ENCODE results near the gene NFKBIZ. TPM values are rescaled to one million over a fixed set of nuclear protein-coding genes. Genes with fewer than 3 reads are reported as not detected.
"Not testable (repeated sequence)": the region's sequence is repeated elsewhere in the genome, so short reads cannot be mapped to it uniquely, and the experiment has no call there.

NFKBIZ gene
- total RNA-seq, 2 donors from 2014 or later, result 30.1 to 92.3 TPM

DNA sequence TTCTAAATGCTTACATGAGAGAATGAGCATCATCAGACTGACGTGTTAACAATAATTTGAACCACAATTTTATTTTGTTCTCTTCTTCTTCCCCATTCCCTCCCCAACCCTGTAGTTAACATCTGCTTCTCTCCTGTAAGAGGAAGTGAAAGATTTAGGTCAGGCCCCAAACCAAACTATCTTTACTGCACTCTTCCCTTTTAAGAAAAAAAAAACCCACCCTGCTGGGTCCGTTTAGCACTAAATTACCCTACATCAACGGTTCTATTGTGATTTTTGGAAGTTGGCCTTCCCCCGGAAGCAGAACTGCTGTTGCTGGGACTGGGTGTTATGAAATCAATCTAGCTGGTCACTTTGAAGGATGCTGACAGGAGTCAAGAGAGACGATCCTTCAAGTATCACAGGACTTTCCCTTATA is 49.4 kb downstream of the NFKBIZ start:
- 55 to 65% methylated on average over 5 of the region's 5 CpGs for WGBS, 2 donors
- TF ChIP-seq POLR2A (IDR thresholded peaks at IDR 0.05), result no peak
- TF ChIP-seq, protein P1, sequence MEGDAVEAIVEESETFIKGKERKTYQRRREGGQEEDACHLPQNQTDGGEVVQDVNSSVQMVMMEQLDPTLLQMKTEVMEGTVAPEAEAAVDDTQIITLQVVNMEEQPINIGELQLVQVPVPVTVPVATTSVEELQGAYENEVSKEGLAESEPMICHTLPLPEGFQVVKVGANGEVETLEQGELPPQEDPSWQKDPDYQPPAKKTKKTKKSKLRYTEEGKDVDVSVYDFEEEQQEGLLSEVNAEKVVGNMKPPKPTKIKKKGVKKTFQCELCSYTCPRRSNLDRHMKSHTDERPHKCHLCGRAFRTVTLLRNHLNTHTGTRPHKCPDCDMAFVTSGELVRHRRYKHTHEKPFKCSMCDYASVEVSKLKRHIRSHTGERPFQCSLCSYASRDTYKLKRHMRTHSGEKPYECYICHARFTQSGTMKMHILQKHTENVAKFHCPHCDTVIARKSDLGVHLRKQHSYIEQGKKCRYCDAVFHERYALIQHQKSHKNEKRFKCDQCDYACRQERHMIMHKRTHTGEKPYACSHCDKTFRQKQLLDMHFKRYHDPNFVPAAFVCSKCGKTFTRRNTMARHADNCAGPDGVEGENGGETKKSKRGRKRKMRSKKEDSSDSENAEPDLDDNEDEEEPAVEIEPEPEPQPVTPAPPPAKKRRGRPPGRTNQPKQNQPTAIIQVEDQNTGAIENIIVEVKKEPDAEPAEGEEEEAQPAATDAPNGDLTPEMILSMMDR (IDR thresholded peaks at IDR 0.05), result no peak
- no peaks in the 10 kb centered on the region for H3K36me3 ChIP-seq (replicated peaks in 1 of 2; ENCODE audit: insufficient read depth in 1 of 2, low read depth in 2 of 2)
- no peak overlapping the region for H3K27ac ChIP-seq
- intact Hi-C loops (cut with DNase I), result no loop called here
- no peak overlapping the region for H3K4me3 ChIP-seq
- no peak for ATAC-seq
- H3K27me3 ChIP-seq, result no peaks in the 10 kb centered on the region
- no peaks in the 10 kb centered on the region for H3K4me1 ChIP-seq
- DNase-seq, result peak in 1 of 4 donors; percentile 45
- no peaks in the 10 kb centered on the region for H3K9me3 ChIP-seq

DNA sequence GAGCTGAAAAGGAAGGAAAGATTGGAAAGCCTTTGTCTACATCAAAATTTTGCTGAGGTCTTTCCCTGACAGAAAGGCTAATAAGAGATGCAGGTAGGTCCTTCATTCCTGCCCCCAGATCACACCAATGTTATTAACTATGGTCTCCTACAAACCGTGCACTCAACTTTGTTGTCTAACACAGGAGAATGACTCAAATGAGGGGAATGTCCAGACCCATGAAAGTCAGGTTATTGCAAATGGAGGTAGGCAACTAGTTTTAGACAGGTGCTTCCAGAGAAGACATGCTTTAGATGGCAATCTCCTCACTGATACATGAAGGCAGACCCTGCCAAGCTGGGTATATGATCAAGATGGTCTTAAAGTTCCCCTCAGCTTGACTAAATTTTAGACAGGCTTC is 51.0 kb downstream of the NFKBIZ start:
- no peak for ATAC-seq

DNA sequence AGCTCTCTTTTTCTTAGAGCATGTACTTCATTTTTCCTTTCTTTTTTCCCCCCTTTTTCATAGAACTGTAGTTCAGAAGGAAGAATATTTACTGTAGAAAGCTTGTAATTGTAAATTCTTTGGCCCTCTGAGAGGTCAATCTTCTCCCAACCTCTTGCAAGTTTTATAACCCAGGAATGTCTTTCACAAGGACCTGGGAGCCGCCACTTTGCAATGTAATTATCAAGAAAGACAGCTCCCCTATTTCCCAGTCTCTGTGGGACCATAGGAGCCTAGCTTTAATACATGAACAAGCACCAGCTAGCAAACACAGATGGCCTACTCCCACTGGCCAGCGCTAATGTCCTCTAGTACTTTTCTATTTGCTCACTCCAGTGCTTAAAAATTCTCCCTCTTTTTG is 51.4 kb downstream of the NFKBIZ start:
- Histone ChIP-seq H3K4me3 (no peak overlapping the region), H3K9me3 (no peaks in the 10 kb centered on the region), H3K27me3 (no peaks in the 10 kb centered on the region), H3K36me3 (replicated peaks in 1 of 2; ENCODE audit: insufficient read depth in 1 of 2, low read depth in 2 of 2) (no peaks in the 10 kb centered on the region), H3K4me1 (no peaks in the 10 kb centered on the region), H3K27ac (no peak overlapping the region)
- intact Hi-C loops (cut with DNase I), result no loop called here
- WGBS, 2 donors, result 74 to 87% methylated on average over 2 of the region's 2 CpGs
- ATAC-seq (no peak), DNase-seq (no peak)
- TF ChIP-seq, protein P1 (IDR thresholded peaks at IDR 0.05), result no peak
- no peak for TF ChIP-seq POLR2A (IDR thresholded peaks at IDR 0.05)

More for the DNA sequence above, 51.0 kb downstream of the NFKBIZ start:
- no peaks in the 10 kb centered on the region for H3K27me3 ChIP-seq
- no peaks in the 10 kb centered on the region for H3K9me3 ChIP-seq
- H3K27ac ChIP-seq, result no peak overlapping the region
- 88 to 100% methylated on average over 1 of the region's 1 CpG for WGBS, 2 donors
- DNase-seq, result no peak
- intact Hi-C loops (cut with DNase I), result no loop called here
- H3K36me3 ChIP-seq (replicated peaks in 1 of 2; ENCODE audit: insufficient read depth in 1 of 2, low read depth in 2 of 2), result no peaks in the 10 kb centered on the region
- H3K4me1 ChIP-seq, result no peaks in the 10 kb centered on the region
- no peak overlapping the region for H3K4me3 ChIP-seq
- TF ChIP-seq POLR2A (IDR thresholded peaks at IDR 0.05), result no peak
- TF ChIP-seq, protein P1 (IDR thresholded peaks at IDR 0.05), result no peak

DNA sequence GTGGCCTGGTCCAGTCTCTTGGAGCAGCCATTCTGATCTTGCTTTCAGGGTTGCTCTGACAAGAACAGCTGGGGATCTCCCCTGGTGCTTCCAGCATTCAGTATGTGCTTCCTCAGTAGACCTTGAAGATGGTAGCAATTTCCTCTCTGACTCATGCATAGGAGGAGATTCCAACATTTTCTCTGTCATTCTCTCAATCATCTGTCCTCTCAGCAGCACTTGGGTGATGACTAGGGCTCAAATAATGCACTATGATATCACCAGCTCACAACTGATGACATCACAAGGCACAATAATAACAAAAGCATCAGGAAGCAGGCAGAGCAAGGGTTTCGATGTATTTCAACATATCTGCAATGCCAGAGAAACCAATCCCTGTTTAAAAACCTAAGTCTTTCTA is 52.7 kb downstream of the NFKBIZ start:
- Histone ChIP-seq H3K27me3 (no peaks in the 10 kb centered on the region), H3K9me3 (no peaks in the 10 kb centered on the region), H3K36me3 (replicated peaks in 1 of 2; ENCODE audit: insufficient read depth in 1 of 2, low read depth in 2 of 2) (no peaks in the 10 kb centered on the region), H3K4me1 (no peaks in the 10 kb centered on the region), H3K27ac (no peak overlapping the region), H3K4me3 (no peak overlapping the region)
- TF ChIP-seq, protein P1 (IDR thresholded peaks at IDR 0.05), result no peak
- no peak for TF ChIP-seq POLR2A (IDR thresholded peaks at IDR 0.05)
- WGBS, 2 donors, result 81 to 85% methylated on average over 1 of the region's 1 CpG
- intact Hi-C loops (cut with DNase I), result no loop called here
- no peak for DNase-seq
- ATAC-seq, result no peak

DNA sequence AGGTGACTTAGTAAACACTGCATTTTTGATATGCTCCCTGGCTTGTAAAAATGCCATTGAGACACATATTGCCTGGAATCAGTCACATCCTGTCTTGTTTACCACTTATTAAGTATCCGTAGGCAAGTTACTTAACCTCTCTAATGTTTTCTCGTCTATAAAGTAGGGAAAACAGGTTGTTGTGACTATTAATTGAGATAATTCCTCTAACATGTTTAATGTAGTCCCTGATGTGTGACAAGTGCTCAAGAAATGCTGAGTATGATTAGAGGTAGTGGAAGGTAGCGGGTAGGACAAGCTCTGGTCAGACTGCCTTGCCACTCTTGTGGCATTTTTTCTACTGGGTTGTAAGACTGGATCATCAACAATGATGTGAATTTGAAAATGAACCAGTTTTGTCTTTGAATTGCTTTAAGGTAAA is 54.1 kb downstream of the NFKBIZ start:
- intact Hi-C loops (cut with DNase I), result no loop called here
- ATAC-seq, result no peak
- 69 to 80% methylated on average over 3 of the region's 3 CpGs for WGBS, 2 donors

DNA sequence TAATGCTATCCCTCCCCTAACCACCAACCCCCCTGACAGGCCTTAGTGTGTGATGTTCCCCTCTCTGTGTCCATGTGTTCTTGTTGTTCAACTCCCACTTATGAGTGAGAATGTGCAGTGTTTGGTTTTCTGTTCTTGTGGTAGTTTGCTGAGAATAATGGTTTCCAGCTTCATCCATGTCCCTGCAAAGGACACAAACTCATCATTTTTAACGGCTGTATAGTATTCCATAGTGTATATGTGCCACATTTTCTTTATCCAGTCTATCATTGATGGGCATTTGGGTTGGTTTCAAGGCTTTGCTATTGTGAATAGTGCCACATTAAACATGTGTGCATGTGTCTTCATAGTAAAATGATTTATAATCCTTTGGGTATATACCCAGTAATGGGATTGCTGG is 56.3 kb downstream of the NFKBIZ start:
- ATAC-seq; intact Hi-C loops (cut with DNase I): not testable (repeated sequence)

More for the DNA sequence above, 54.1 kb downstream of the NFKBIZ start:
- no peak overlapping the region for H3K4me3 ChIP-seq
- no peaks in the 10 kb centered on the region for H3K27me3 ChIP-seq
- H3K27ac ChIP-seq, result no peak overlapping the region
- H3K36me3 ChIP-seq (replicated peaks in 1 of 2; ENCODE audit: insufficient read depth in 1 of 2, low read depth in 2 of 2), result no peaks in the 10 kb centered on the region
- TF ChIP-seq, protein P1 (IDR thresholded peaks at IDR 0.05), result no peak
- H3K9me3 ChIP-seq, result no peaks in the 10 kb centered on the region
- no peak for DNase-seq
- H3K4me1 ChIP-seq, result no peaks in the 10 kb centered on the region

More for the DNA sequence above, 56.3 kb downstream of the NFKBIZ start:
- H3K27me3 ChIP-seq; H3K4me1 ChIP-seq; H3K27ac ChIP-seq; DNase-seq; H3K4me3 ChIP-seq; H3K9me3 ChIP-seq; H3K36me3 ChIP-seq (replicated peaks in 1 of 2; ENCODE audit: insufficient read depth in 1 of 2, low read depth in 2 of 2): not testable (repeated sequence)
- 75 to 78% methylated on average over 1 of the region's 1 CpG for WGBS, 2 donors

Data from body of pancreas (tissue), 4 donors.